GM18499 (cell line): Measurements from ENCODE around the gene ACTN1.

Source experiments
- ATAC-seq: cut with Tn5 transposase; IDR thresholded peaks from one replicate; pipeline ENCODE4 v1.9.1; 2021; ENCODE audit warnings: moderate number of reproducible peaks; ENCODE audit not compliant: insufficient read depth, unreplicated experiment

The ACTN1 gene

GRCh38 chr14:68955164-68955850, 23.8 kb downstream of the ACTN1 start:
- no peak for ATAC-seq

DNA sequence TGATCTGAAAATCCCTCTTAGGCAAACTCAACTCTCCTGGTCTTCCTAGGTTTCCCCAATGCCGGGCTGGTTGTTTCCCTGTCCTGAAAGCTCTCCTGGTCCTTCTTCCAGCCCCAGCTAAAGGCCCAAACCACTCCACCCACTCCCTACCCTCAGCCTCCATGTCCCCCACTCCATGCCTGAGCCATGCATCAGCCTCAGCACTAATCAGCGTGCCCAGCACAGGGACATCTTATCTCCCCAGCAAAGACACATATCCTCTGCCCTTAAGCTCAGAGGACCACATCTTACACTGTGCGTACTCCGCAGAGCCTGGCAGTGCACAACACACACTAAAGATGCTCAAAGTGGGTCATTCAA, 25.9 kb downstream of the ACTN1 start:
- ATAC-seq: no peak

- ATAC-seq: no peak
Measured at GRCh38 chr14:68952531-68953195, 26.4 kb downstream of the ACTN1 start.

DNA sequence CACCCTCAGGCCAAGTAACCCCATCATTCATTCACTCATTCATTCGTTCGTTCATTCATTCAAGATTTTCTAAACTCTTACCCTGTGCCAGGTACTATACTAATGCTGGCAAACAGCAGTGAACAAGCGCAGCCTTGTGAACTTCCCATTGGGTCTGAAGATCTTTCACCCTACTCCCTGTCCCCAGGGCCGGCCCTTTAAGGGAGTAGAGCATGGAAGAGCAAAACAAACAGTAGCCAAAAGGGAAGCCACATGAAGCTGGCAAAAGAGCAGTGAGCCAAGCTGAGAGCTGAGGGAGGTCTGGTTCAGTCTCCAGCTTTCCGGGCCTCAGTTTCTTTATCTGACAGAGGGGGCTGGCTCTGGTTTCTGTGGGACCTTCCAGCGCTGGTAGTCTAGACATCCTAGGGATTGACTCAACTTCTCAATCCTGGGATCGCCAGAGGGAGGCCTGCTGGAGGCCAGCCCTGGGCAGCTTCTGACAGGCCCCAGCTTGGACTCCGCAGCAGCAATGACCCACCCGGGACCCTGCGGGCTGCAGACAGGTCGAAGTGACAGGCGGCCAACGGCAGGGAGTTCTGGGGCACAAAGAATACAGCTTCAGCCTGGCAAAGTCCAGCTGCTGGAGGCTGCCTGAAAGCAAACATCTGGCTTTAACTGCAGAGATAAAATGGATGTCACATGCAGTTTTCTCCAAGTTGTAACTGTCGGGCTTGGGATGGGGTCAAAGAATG, 27.1 kb downstream of the ACTN1 start:
- ATAC-seq: no peak

- ATAC-seq: no peak
Measured at GRCh38 chr14:68951035-68951797, 27.9 kb downstream of the ACTN1 start.

DNA sequence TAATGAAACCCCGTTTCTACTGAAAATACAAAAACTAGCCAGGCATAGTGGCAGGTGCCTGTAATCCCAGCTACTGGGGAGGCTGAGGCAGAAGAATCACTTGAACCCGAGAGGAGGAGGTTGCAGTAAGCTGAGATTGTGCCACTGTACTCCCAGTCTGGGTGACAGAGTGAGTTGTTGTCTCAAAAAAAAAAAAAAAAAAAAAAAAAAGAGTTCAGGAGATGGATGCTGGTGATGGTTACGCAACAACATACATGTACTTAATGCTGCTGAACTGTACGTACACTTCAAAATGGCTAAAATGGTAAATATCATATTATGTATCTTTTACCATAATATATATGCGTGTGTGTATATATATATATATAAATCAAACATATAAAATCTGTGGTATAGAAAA, 29.0 kb downstream of the ACTN1 start:
- ATAC-seq: no peak

DNA sequence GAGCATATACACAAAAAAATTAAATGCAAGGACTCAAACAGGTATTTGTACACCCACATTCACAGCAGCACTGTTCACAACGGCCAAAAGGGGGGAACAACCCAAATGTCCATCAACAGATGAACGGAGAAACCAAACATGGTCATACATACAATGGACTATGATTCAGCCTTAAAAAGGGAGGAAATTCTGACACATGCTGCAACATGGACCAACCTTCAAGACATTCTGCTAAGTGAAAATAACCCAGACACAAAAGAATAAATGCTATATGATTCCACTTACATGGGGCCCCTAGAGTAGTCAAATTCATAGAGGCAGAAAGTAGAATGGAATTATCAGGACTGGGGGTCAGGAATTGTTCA, 29.5 kb downstream of the ACTN1 start:
- no peak for ATAC-seq

DNA sequence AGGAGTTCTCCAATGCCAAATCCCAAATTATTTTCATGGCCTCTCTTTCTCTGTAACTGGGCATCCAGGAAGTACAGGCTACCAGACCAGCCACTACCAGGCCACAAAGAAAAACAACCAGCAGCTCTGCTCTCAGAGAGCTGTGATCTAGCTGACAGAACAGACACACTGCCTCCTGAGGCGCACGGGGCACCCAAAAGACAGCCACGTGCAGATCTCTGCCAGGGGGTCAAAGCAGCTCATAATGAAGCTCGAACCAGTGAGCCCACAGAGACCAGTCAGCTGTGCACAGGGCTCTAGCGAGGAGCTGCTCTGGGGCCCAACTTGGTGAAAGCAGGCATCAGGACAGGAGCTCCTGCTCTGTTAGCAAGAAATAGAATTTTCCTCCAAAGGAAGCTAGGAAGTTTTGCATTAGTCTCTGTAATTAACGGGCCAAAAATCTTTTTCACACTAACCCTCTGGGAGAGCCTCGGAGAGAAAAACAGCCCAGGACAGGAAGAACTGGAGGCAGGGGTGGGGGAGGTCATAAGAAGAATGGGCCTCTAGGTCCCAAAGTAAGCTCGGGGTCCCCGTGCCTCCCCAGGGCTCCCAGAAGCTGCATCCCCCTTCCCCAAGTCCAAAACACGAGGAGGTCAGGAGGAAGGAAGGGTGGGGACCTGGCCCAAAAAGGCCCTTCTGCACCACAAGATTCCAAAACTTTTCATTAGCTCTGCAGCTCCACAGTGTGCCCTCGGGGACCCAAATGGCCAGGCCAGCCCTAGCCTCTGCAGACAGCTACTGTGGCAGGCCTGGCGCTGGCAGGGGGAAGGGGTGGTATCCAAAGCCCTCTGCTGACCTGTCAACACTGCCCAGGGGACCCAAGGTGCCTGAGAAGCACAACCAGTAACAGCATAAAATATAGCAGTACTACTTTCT, 30.2 kb downstream of the ACTN1 start:
- ATAC-seq: no peak

DNA sequence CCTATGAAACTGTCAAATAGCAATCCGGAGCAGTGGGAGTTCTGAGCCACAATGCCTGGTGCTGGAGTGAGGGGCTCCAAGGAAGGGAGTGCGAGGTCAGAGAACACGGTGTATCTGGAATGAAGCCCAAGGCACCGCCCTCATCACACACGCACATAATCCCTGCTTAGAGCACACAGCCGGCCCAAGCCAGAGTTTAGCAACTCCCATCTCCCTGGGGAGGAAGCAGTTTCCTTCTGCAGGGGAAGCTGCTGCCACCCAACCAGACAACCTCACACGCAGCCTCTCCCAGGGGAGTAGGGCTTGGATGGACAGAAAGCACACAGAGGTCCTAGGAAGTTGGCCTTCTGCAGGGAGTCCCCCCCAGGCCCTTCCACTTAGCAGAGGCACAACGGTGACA, 31.3 kb downstream of the ACTN1 start:
- ATAC-seq: no peak

- ATAC-seq: no peak
Measured at GRCh38 chr14:68946489-68946822, 32.6 kb downstream of the ACTN1 start.

- ATAC-seq: no peak
Measured at GRCh38 chr14:68945585-68946488, 33.3 kb downstream of the ACTN1 start.

DNA sequence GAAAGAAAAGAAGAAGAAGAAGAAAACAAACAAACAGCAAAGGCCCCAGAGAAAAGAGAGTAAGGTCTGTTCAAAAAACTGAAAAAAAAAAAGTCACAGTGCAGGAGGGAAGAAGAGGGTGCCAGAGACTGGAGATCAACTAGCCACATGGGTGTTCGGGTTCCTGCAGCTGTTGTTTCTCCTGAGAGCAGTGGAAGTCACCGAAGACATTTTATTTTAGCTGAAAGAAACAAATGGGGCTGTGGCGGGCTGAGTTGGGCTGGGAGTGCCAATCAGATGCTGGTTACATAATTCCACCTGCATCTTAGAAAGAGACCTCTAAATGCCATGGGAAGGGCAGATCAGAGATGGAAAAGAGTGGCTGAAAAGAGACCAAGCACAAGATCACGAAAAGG, 33.9 kb downstream of the ACTN1 start:
- ATAC-seq: no peak

- no peak for ATAC-seq
Measured at GRCh38 chr14:68944162-68944561, 34.9 kb downstream of the ACTN1 start.

DNA sequence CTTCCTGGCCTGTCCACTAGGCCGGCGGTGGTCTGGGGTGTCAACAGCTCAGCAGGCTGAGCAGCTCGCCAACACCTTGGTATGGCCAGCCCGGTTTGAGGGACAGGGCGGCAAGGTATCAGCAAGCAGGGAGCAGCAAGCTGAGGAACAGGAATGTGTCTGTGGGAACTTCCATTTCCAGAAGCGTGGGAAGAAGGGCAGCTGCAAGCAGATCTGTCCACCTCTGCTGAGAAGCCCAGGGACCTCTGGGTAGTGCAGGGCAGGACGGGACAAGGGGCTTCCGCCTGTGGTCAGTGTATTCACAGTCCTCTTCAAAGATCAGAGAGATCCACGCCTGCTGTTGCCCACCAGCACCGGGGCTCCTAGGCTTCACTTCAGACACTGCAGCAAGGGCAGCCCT, 36.0 kb downstream of the ACTN1 start:
- no peak for ATAC-seq

GRCh38 chr14:68942296-68943035, 36.6 kb downstream of the ACTN1 start:
- no peak for ATAC-seq

GRCh38 chr14:68941820-68942219, 37.3 kb downstream of the ACTN1 start:
- ATAC-seq: no peak

DNA sequence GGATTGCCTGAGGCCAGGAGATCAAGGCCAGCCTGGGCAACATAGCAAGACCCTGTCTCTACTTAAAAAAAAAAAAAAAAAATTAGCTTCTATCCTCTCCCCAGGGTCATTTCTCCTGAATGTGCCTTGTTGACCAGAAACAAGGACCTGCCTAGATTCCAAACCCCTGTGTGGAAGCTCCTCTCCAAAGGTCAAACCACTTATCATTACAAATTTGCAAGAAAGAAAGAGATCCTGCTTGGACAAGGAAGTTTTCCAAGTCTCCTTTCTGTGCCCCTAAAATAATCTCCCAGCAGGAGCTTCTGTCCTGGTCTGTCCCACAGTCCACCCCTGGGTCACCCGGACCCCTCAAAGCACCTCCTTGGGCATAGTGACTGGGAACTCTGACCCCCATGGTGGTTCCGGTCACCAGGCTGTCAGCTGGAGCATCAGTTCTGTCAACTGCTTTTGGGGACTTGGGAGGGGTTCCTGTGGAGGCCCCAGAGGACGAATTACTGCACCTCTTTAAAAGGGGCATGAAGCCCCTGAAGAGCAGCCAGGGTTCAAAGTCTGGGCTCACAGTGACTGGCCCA, 38.4 kb downstream of the ACTN1 start:
- no peak for ATAC-seq
